Naive thymus-derived CD4-positive, alpha-beta T cell (primary cell): ENCODE results near the gene NRG3. TPM values are rescaled to one million over a fixed set of nuclear protein-coding genes. Genes with fewer than 3 reads are reported as not detected.

Experiments used
- ATAC-seq: fragments of 150-1000 bp; cut with Tn5 transposase; 2 replicates; pipeline ENCODE4 v1.10.0; 2021; ENCODE audit warnings: mild to moderate bottlenecking, moderate library complexity
- CTCF ChIA-PET: fragments of 350-600 bp; sonication (Branson Sonifier 250); formaldehyde crosslinking; loops from one replicate; lab custom pipeline; 2021; ENCODE audit warnings: antibody characterized with exemption; lab: Charles Lee
- POLR2A ChIA-PET: fragments of 350-600 bp; sonication (Branson Sonifier 250); formaldehyde crosslinking; loops from one replicate; lab custom pipeline; 2021; ENCODE audit warnings: antibody characterized with exemption, inconsistent platforms; lab: Charles Lee
- DNase-seq, 9 donors: peaks; one replicate each; pipeline versions ENCODE4 v3.0.0 to v3.0.0-alpha.2; 2020 to 2022; ENCODE audit warnings: mixed read lengths in 1 of 9
- H3K27ac ChIP-seq: one replicate; pipeline ENCODE4 v1.7.0; 2013; ENCODE audit warnings: mild to moderate bottlenecking, low read depth, low read length, moderate library complexity
- H3K27me3 ChIP-seq, 2 donors: one replicate each; pipeline ENCODE4 v1.7.0; 2013; ENCODE audit warnings: low read length in 2 of 2, mild to moderate bottlenecking in 2 of 2, moderate library complexity in 2 of 2; ENCODE audit not compliant: control insufficient read depth in 2 of 2, insufficient read depth in 2 of 2
- H3K36me3 ChIP-seq, 3 experiments: 1 replicate in 2 of 3; 2 replicates in 1 of 3; pipeline ENCODE4 v1.7.0; 2013; ENCODE audit warnings: low read length in 3 of 3, mild to moderate bottlenecking in 3 of 3, moderate library complexity in 1 of 3; ENCODE audit not compliant: insufficient read depth in 3 of 3, control insufficient read depth in 2 of 3
- H3K4me1 ChIP-seq, 2 donors: one replicate each; pipeline ENCODE4 v1.7.0; 2013; ENCODE audit warnings: low read length in 2 of 2, mild to moderate bottlenecking in 2 of 2, moderate library complexity in 1 of 2; ENCODE audit not compliant: control insufficient read depth in 2 of 2, insufficient read depth in 2 of 2
- H3K4me3 ChIP-seq: 2 replicates; pipeline ENCODE4 v1.7.0; 2013; ENCODE audit warnings: mild to moderate bottlenecking, low read length
- H3K9me3 ChIP-seq, 3 experiments: 1 replicate in 2 of 3; 2 replicates in 1 of 3; pipeline ENCODE4 v1.7.0; 2013; ENCODE audit warnings: low read length in 3 of 3; ENCODE audit not compliant: control insufficient read depth in 2 of 3
- H3K27ac Mint-ChIP-seq, 9 donors: one replicate each; pipeline ENCODE4 v1.8.0; 2020 to 2022; ENCODE audit warnings: mixed read lengths in 9 of 9, mild to moderate bottlenecking in 8 of 9, moderate library complexity in 5 of 9, inconsistent platforms in 2 of 9
- H3K27me3 Mint-ChIP-seq, 5 donors: one replicate each; pipeline ENCODE4 v1.8.0; 2021 to 2022; ENCODE audit warnings: mixed read lengths in 5 of 5, mild to moderate bottlenecking in 1 of 5
- H3K36me3 Mint-ChIP-seq, 5 donors: one replicate each; pipeline ENCODE4 v1.8.0; 2020 to 2022; ENCODE audit warnings: mixed read lengths in 5 of 5, mild to moderate bottlenecking in 3 of 5, inconsistent platforms in 1 of 5
- H3K4me1 Mint-ChIP-seq, 7 donors: one replicate each; pipeline ENCODE4 v1.8.0; 2020 to 2022; ENCODE audit warnings: mixed read lengths in 7 of 7, mild to moderate bottlenecking in 3 of 7, inconsistent platforms in 1 of 7
- H3K4me3 Mint-ChIP-seq, 10 donors: one replicate each; pipeline ENCODE4 v1.8.0; 2020 to 2022; ENCODE audit warnings: mild to moderate bottlenecking in 10 of 10, mixed read lengths in 10 of 10, moderate library complexity in 6 of 10, inconsistent platforms in 2 of 10
- H3K9me3 Mint-ChIP-seq, 11 donors: one replicate each; pipeline ENCODE4 v1.8.0; 2020 to 2022; ENCODE audit warnings: mixed read lengths in 11 of 11, mild to moderate bottlenecking in 4 of 11, inconsistent platforms in 1 of 11, moderate library complexity in 1 of 11
- intact Hi-C, 2 donors: fragments of 100-400 bp; cut with micrococcal nuclease; formaldehyde crosslinking; loops; one replicate each; pipeline ENCODE4 v1.15.1; 2023
- polyA plus RNA-seq, 2 donors: library from polyadenylated mRNA; unstranded; fragments of 300-500 nt; fragmentation: Illumina TruSeq; gene quantifications; one replicate each; pipeline ENCODE4 v1.2.3, GENCODE V29; 2021
- total RNA-seq, 6 experiments: library from RNA in 5 of 6; stranded (reverse) in 5 of 6; gene quantifications; 1 replicate in 5 of 6; 2 replicates in 1 of 6; pipeline ENCODE4 v1.2.3 and lab custom pipeline; 2021 to 2026

The NRG3 gene
- total and polyA plus RNA-seq, 7 experiments from 2014 or later, result not detected

DNA sequence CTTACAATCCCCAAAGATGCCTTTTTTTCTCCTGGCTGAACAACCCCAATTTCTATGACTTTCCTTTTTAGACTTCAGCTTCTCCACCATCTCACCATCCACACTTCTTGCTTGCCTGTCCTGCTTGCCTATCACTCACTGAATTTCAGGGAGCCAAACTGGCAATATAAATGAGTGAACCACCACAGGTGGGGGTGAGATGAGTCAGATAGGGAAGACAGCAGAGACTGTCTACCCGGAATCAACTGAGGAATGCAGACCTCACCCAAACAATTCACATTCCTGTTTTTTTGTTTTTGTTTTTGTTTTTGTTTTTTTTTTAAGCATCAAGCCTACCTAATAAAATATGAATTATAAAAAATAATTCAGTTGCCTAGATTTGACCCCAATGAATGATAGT, 273.8 kb downstream of the NRG3 start:
- peaks cover 0 to 13% (median 3%) of the 10 kb centered on the region in 11 donors for H3K9me3 Mint-ChIP-seq
- Histone ChIP-seq H3K27ac (no peak overlapping the region), H3K9me3 (no peaks in the 10 kb centered on the region), H3K4me3 (no peak overlapping the region), H3K4me1 (no peaks in the 10 kb centered on the region), H3K36me3 (no peaks in the 10 kb centered on the region), H3K27me3 (no peaks in the 10 kb centered on the region)
- peaks cover 0 to 4% (median 0%) of the 10 kb centered on the region in 7 donors for H3K4me1 Mint-ChIP-seq
- POLR2A ChIA-PET, result no interaction called here
- ATAC-seq (no peak), DNase-seq (no peak)
- peaks cover 0 to 4% (median 0%) of the 10 kb centered on the region in 5 donors for H3K27me3 Mint-ChIP-seq
- intact Hi-C loops, result no loop called here
- H3K27ac Mint-ChIP-seq, result no peak overlapping the region
- no peak overlapping the region for H3K4me3 Mint-ChIP-seq
- H3K36me3 Mint-ChIP-seq, result no peaks in the 10 kb centered on the region
- CTCF ChIA-PET, result no interaction called here

DNA sequence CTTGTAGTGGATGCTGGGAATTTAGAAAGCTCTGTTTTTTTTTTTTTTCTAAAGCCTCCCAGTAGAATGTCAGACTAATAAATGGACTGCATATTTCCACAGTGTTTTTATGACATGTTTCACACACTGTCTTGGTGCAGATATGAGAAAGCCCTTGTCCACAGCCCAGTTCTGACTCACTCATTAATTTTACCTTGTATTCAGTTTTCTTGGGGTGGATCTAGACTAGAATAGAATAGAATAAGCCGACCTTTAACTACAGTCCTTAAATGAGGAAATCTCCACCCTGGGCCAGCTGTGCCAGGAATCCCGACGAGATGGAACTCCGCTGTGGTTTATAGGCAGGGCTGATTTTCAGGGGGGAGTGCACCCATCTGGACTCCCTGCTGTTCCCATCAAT, 274.7 kb downstream of the NRG3 start:
- no peak for DNase-seq
- POLR2A ChIA-PET, result no interaction called here

GRCh38 chr10:82150123-82150900, 275.3 kb downstream of the NRG3 start:
- no peaks in the 10 kb centered on the region for H3K27me3 Mint-ChIP-seq
- Histone ChIP-seq H3K4me3 (no peak overlapping the region), H3K27ac (no peak overlapping the region), H3K36me3 (no peaks in the 10 kb centered on the region), H3K27me3 (no peaks in the 10 kb centered on the region), H3K9me3 (no peaks in the 10 kb centered on the region), H3K4me1 (no peaks in the 10 kb centered on the region)
- no peak for ATAC-seq
- no peaks in the 10 kb centered on the region for H3K36me3 Mint-ChIP-seq
- peaks cover 0 to 7% (median 0%) of the 10 kb centered on the region in 11 donors for H3K9me3 Mint-ChIP-seq
- no peak overlapping the region for H3K27ac Mint-ChIP-seq
- POLR2A ChIA-PET, result no interaction called here
- intact Hi-C loops, result no loop called here
- CTCF ChIA-PET, result interaction anchor here (0.6 kb wide), 1 partner anchor 580 kb away, joined by 3 read pairs; no protein-coding TSS in a partner anchor
- no peak overlapping the region for H3K4me3 Mint-ChIP-seq
- no peak for DNase-seq
- peaks cover 0 to 2% (median 0%) of the 10 kb centered on the region in 7 donors for H3K4me1 Mint-ChIP-seq

More for the DNA sequence above, 274.7 kb downstream of the NRG3 start:
- Histone ChIP-seq H3K4me3 (no peak overlapping the region), H3K4me1 (no peaks in the 10 kb centered on the region), H3K36me3 (no peaks in the 10 kb centered on the region), H3K27me3 (no peaks in the 10 kb centered on the region), H3K27ac (no peak overlapping the region), H3K9me3 (no peaks in the 10 kb centered on the region)
- CTCF ChIA-PET, result interaction anchor here (0.6 kb wide), 1 partner anchor 580 kb away, joined by 3 read pairs; no protein-coding TSS in a partner anchor
- no peak for ATAC-seq
- Mint-ChIP-seq H3K36me3 (no peaks in the 10 kb centered on the region), H3K9me3 (peaks cover 0 to 7% (median 0%) of the 10 kb centered on the region in 11 donors), H3K27ac (no peak overlapping the region), H3K27me3 (no peaks in the 10 kb centered on the region), H3K4me1 (peaks cover 0 to 2% (median 0%) of the 10 kb centered on the region in 7 donors), H3K4me3 (no peak overlapping the region)
- intact Hi-C loops, result no loop called here

DNA sequence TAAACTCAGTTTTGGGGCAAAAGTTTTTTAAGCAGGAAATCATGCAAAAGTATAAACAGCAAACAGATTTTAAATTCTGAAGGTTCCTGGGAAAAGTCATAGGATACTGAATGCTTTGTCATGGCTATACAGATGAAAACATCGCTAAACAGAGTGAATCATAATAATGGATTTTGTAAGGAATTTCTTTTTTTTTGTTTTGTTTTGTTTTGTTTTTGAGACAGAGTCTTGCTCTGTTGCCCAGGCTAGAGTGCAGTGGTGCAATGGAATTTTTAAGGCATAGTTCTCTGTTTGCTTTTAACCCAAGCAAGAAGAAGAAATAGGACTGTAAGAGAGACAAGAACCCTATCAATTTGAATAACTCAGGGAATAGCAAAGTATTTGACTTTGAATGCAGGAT, 285.3 kb downstream of the NRG3 start:
- Histone ChIP-seq H3K4me1 (no peaks in the 10 kb centered on the region), H3K27ac (no peak overlapping the region), H3K4me3 (no peak overlapping the region), H3K9me3 (no peaks in the 10 kb centered on the region), H3K36me3 (no peaks in the 10 kb centered on the region), H3K27me3 (no peaks in the 10 kb centered on the region)
- ChIA-PET CTCF (no interaction called here), POLR2A (no interaction called here)
- H3K27ac Mint-ChIP-seq, result no peak overlapping the region
- H3K36me3 Mint-ChIP-seq, result no peaks in the 10 kb centered on the region
- no peak for DNase-seq
- H3K9me3 Mint-ChIP-seq, result peaks cover 0 to 12% (median 2%) of the 10 kb centered on the region in 11 donors
- no peak for ATAC-seq
- no peak overlapping the region for H3K4me3 Mint-ChIP-seq
- H3K27me3 Mint-ChIP-seq, result no peaks in the 10 kb centered on the region
- no peaks in the 10 kb centered on the region for H3K4me1 Mint-ChIP-seq
- intact Hi-C loops, result no loop called here

GRCh38 chr10:82161264-82161663, 286.3 kb downstream of the NRG3 start:
- H3K27ac Mint-ChIP-seq, result no peak overlapping the region
- H3K4me1 ChIP-seq, result no peaks in the 10 kb centered on the region
- no peak overlapping the region for H3K4me3 Mint-ChIP-seq
- no peak overlapping the region for H3K27ac ChIP-seq
- H3K9me3 Mint-ChIP-seq, result peaks cover 0 to 12% (median 2%) of the 10 kb centered on the region in 11 donors
- H3K36me3 Mint-ChIP-seq, result no peaks in the 10 kb centered on the region
- no peaks in the 10 kb centered on the region for H3K4me1 Mint-ChIP-seq
- no peaks in the 10 kb centered on the region for H3K27me3 Mint-ChIP-seq
- no peaks in the 10 kb centered on the region for H3K36me3 ChIP-seq
- no peaks in the 10 kb centered on the region for H3K9me3 ChIP-seq
- ChIA-PET CTCF (no interaction called here), POLR2A (no interaction called here)
- no peak for DNase-seq
- no peaks in the 10 kb centered on the region for H3K27me3 ChIP-seq
- ATAC-seq, result no peak
- H3K4me3 ChIP-seq, result no peak overlapping the region
- intact Hi-C loops, result no loop called here

DNA sequence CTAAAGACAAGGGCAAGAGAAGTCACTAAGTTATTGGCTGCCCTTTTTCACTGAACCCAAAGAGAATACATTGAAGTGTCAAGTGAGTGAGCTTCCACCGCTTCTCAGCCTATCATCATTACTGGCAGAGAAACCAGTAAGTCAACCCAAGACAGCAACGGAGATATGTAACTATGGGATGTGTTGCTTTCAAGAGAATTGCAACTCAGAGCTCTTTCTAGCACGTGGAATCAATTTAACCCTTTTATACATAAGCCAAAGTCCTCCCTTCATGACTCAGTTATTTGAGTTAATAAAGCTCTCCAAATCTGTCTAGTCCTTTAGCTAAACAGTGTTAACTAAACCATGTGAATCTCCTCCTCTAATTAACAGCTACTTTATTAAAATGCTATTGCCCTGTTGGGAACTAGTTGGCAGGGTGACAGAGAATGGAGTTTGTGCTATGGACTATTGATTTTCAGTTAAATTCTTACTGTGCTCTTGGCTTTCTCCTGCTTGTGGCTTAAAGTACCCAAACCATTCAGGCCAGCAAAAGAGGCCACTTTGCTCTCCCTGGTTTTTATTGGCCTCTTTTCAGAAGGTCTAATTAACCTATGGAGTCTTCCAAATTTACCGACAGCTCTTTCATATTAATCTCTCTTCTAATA, 287.7 kb downstream of the NRG3 start:
- ChIA-PET CTCF (no interaction called here), POLR2A (no interaction called here)
- intact Hi-C loops, result no loop called here
- Histone ChIP-seq H3K4me1 (no peaks in the 10 kb centered on the region), H3K4me3 (no peak overlapping the region), H3K27me3 (no peaks in the 10 kb centered on the region), H3K36me3 (no peaks in the 10 kb centered on the region), H3K27ac (no peak overlapping the region), H3K9me3 (no peaks in the 10 kb centered on the region)
- no peak overlapping the region for H3K27ac Mint-ChIP-seq
- no peaks in the 10 kb centered on the region for H3K36me3 Mint-ChIP-seq
- no peaks in the 10 kb centered on the region for H3K27me3 Mint-ChIP-seq
- no peak for ATAC-seq
- peaks cover 0 to 16% (median 2%) of the 10 kb centered on the region in 11 donors for H3K9me3 Mint-ChIP-seq
- DNase-seq, result no peak
- H3K4me1 Mint-ChIP-seq, result no peaks in the 10 kb centered on the region
- no peak overlapping the region for H3K4me3 Mint-ChIP-seq
